ENCODE measurements around the gene RNH1.

DNA sequence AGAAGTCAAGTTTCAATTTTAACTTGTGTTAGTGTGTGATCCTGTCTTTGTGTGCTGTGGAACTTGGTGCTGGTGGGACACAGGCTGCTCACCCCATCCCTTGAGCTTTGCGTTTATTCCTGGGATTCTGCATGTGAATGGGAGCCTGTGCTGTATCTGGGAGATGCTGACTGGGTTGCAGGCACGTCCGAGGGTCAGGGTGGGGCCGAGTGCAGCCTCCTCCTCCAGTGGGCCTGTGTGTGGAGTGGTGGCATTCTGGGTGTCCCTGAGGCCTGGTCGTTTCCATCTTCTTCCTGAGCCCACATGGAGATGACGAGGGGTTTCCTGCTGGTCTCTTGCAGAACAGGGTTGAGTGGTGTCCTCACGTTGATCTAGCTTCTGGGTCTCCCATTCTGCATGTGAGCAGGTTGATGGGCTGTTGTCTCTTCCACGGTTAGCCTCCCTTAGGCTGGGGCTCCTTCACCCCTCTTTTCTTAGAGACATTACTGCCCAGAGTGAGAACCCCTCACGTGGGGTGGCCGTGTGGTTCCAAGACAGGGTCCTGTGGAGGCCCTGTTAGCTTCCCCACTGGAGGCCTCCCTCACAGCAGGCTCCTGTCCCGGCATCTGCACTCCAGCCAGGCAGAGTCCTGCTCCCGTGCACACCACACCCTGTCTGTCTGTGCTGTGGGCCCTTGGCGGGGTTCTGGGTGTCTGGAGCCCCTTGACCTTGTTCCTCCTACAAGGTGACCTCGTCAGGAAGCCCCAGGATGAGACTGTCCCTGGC, 52.1 kb downstream of the RNH1 start:
- TF ChIP-seq EZH2 (IDR thresholded peaks at IDR 0.05; ENCODE audit: borderline replicate concordance) (no peak), EZH2phosphoT487 (IDR thresholded peaks at IDR 0.05; ENCODE audit: low read depth, severe bottlenecking, unreplicated experiment) (no peak)
- TF ChIP-seq, protein P1, sequence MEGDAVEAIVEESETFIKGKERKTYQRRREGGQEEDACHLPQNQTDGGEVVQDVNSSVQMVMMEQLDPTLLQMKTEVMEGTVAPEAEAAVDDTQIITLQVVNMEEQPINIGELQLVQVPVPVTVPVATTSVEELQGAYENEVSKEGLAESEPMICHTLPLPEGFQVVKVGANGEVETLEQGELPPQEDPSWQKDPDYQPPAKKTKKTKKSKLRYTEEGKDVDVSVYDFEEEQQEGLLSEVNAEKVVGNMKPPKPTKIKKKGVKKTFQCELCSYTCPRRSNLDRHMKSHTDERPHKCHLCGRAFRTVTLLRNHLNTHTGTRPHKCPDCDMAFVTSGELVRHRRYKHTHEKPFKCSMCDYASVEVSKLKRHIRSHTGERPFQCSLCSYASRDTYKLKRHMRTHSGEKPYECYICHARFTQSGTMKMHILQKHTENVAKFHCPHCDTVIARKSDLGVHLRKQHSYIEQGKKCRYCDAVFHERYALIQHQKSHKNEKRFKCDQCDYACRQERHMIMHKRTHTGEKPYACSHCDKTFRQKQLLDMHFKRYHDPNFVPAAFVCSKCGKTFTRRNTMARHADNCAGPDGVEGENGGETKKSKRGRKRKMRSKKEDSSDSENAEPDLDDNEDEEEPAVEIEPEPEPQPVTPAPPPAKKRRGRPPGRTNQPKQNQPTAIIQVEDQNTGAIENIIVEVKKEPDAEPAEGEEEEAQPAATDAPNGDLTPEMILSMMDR (IDR thresholded peaks at IDR 0.05; ENCODE audit: poor library complexity) = no peak
